Esophagus muscularis mucosa (tissue), 4 donors: ENCODE measurements around the gene CAMKK2. TPM values are rescaled to one million over a fixed set of nuclear protein-coding genes. Genes with fewer than 3 reads are reported as not detected.
A peak's percentile ranks its signal among the peaks of the same experiment; 100 is the strongest.

Experiments used
- DNase-seq: peaks from one replicate; pipeline ENCODE4 v3.0.0-alpha.2; 2017; ENCODE audit errors: extremely low spot score
- H3K27ac ChIP-seq, 4 donors: fragments of 200-600 bp; sonication (generic); replicated peaks in 1 of 4; 1 replicate in 3 of 4; 2 replicates in 1 of 4; pipeline ENCODE4 v1.5.1; 2016 to 2019; ENCODE audit warnings: mild to moderate bottlenecking in 1 of 4
- H3K27me3 ChIP-seq, 4 donors: fragments of 200-600 bp; sonication (generic); one replicate each; pipeline versions ENCODE4 v1.5.1 to v1.6.0; 2016 to 2019
- H3K36me3 ChIP-seq, 4 donors: fragments of 200-600 bp; sonication (generic); one replicate each; pipeline ENCODE4 v1.5.1; 2016 to 2019
- H3K4me1 ChIP-seq, 4 donors: fragments of 200-600 bp; sonication (generic); one replicate each; pipeline ENCODE4 v1.5.1; 2016 to 2019
- H3K4me3 ChIP-seq, 4 donors: fragments of 200-600 bp; sonication (generic); 1 replicate in 2 of 4; 2 replicates in 2 of 4; pipeline ENCODE4 v1.5.1; 2016 to 2019; ENCODE audit warnings: mild to moderate bottlenecking in 4 of 4, moderate library complexity in 1 of 4
- H3K9me3 ChIP-seq, 4 donors: fragments of 200-600 bp; sonication (generic); 1 replicate in 3 of 4; 2 replicates in 1 of 4; pipeline ENCODE4 v1.5.1; 2016 to 2019
- CTCF ChIP-seq, 3 experiments: fragments of 200-600 bp in 2 of 3; fragments of 450-650 bp in 1 of 3; sonication (generic) in 2 of 3; IDR thresholded peaks; one replicate each; pipeline ENCODE4 v1.5.1; 2017 to 2019; ENCODE audit warnings: antibody characterized with exemption in 3 of 3, mild to moderate bottlenecking in 2 of 3, moderate library complexity in 1 of 3
- EP300 ChIP-seq: sonication (generic); formaldehyde crosslinking; IDR thresholded peaks from one replicate; pipeline ENCODE4 v1.6.1; 2017; ENCODE audit warnings: antibody characterized with exemption
- POLR2A ChIP-seq: fragments of 450-650 bp; IDR thresholded peaks from one replicate; pipeline ENCODE4 v1.6.1; 2017; ENCODE audit warnings: antibody characterized with exemption, moderate library complexity, mild to moderate bottlenecking, low read depth
- POLR2AphosphoS5 ChIP-seq, 2 donors: sonication (generic); formaldehyde crosslinking; IDR thresholded peaks; one replicate each; pipeline ENCODE4 v1.6.1; 2017; ENCODE audit warnings: antibody characterized with exemption in 2 of 2
- WGBS: methylation state at CpG from one replicate; pipeline ENCODE4 v1.1.5; 2018; 5-methylcytosine and 5-hydroxymethylcytosine counted together
- intact Hi-C: fragments of 100-400 bp; cut with DNase I; formaldehyde crosslinking; loops from one replicate; pipeline ENCODE4 v1.15.1; 2023
- total RNA-seq, 4 donors: library from RNA; depleted of rRNA; stranded (reverse); fragments of >200 nt; gene quantifications; one replicate each; pipeline versions ENCODE4 v1.1.0 to v1.2.1, GENCODE V29; 2016

The CAMKK2 gene
- total RNA-seq, 4 donors from 2014 or later, result 23.9 to 45.0 (median 37.4) TPM

GRCh38 chr12:121290410-121290809, 6.1 kb downstream of the CAMKK2 start:
- Histone ChIP-seq H3K9me3 (no peaks in the 10 kb centered on the region), H3K27me3 (no peaks in the 10 kb centered on the region), H3K27ac (no peak overlapping the region), H3K4me1 (peaks cover 23 to 46% (median 39%) of the 10 kb centered on the region in 4 donors), H3K36me3 (peaks cover 0 to 19% (median 15%) of the 10 kb centered on the region in 4 donors), H3K4me3 (no peak overlapping the region)
- WGBS, result 94% methylated on average over 5 of the region's 5 CpGs
- TF ChIP-seq EP300, result no peak
- no peak for TF ChIP-seq POLR2A
- no peak for TF ChIP-seq CTCF (IDR thresholded peaks at IDR 0.05)
- TF ChIP-seq POLR2AphosphoS5 (IDR thresholded peaks at IDR 0.05), result no peak
- no peak for DNase-seq
- intact Hi-C loops, result no loop called here

- H3K27ac ChIP-seq, result peak overlapping the region in 2 of 4 donors; percentile 32 to 45
- peaks cover 19 to 46% (median 38%) of the 10 kb centered on the region in 4 donors for H3K4me1 ChIP-seq
- intact Hi-C loops, result no loop called here
- WGBS, result 90% methylated on average over 7 of the region's 7 CpGs
- peaks cover 0 to 19% (median 15%) of the 10 kb centered on the region in 4 donors for H3K36me3 ChIP-seq
- TF ChIP-seq POLR2A (no peak), EP300 (no peak), POLR2AphosphoS5 (IDR thresholded peaks at IDR 0.05) (no peak), CTCF (IDR thresholded peaks at IDR 0.05) (no peak)
- no peak for DNase-seq
- H3K4me3 ChIP-seq, result no peak overlapping the region
- no peaks in the 10 kb centered on the region for H3K9me3 ChIP-seq
- H3K27me3 ChIP-seq, result no peaks in the 10 kb centered on the region
Measured at GRCh38 chr12:121289962-121290361, 6.5 kb downstream of the CAMKK2 start.

- H3K4me1 ChIP-seq, result peaks cover 14 to 47% (median 37%) of the 10 kb centered on the region in 4 donors
- H3K4me3 ChIP-seq, result peak overlapping the region in 2 of 4 donors; percentile 8 to 18
- 28% methylated on average over 9 of the region's 9 CpGs for WGBS
- H3K27ac ChIP-seq, result peak overlapping the region; percentile 32 to 59 (median 44)
- no peaks in the 10 kb centered on the region for H3K9me3 ChIP-seq
- intact Hi-C loops, result no loop called here
- H3K27me3 ChIP-seq, result no peaks in the 10 kb centered on the region
- TF ChIP-seq EP300 (no peak), POLR2A (no peak), CTCF (IDR thresholded peaks at IDR 0.05) (no peak), POLR2AphosphoS5 (IDR thresholded peaks at IDR 0.05) (no peak)
- no peak for DNase-seq
- peaks cover 0 to 19% (median 15%) of the 10 kb centered on the region in 4 donors for H3K36me3 ChIP-seq
Measured at GRCh38 chr12:121288986-121289385, 7.5 kb downstream of the CAMKK2 start.

- intact Hi-C loops, result no loop called here
- 55% methylated on average over 10 of the region's 10 CpGs for WGBS
- peaks cover 14 to 49% (median 38%) of the 10 kb centered on the region in 4 donors for H3K4me1 ChIP-seq
- H3K27me3 ChIP-seq, result no peaks in the 10 kb centered on the region
- DNase-seq, result no peak
- peaks cover 0 to 19% (median 15%) of the 10 kb centered on the region in 4 donors for H3K36me3 ChIP-seq
- peak overlapping the region; percentile 32 to 59 (median 44) for H3K27ac ChIP-seq
- H3K4me3 ChIP-seq, result no peak overlapping the region
- TF ChIP-seq POLR2A, result no peak
- no peak for TF ChIP-seq CTCF (IDR thresholded peaks at IDR 0.05)
- TF ChIP-seq POLR2AphosphoS5 (IDR thresholded peaks at IDR 0.05), result no peak
- TF ChIP-seq EP300, result no peak
- no peaks in the 10 kb centered on the region for H3K9me3 ChIP-seq
Measured at GRCh38 chr12:121288158-121288845, 8.2 kb downstream of the CAMKK2 start.
